ENCODE data around the gene FOXC1. TPM values are rescaled to one million over a fixed set of nuclear protein-coding genes. Genes with fewer than 3 reads are reported as not detected.

The FOXC1 gene
- total and polyA plus RNA-seq, 10 of the 15 experiments (the other 5 are each of a cell fraction or from before 2014, with no cell fraction given): 0.13 to 1.5 (median 0.48) TPM; not detected in 2

- TF ChIP-seq E4F1 (IDR thresholded peaks at IDR 0.05; ENCODE audit: borderline replicate concordance, partially characterized antibody) (no peak), NFXL1 (IDR thresholded peaks at IDR 0.05; ENCODE audit: borderline replicate concordance) (no peak), LARP7 (IDR thresholded peaks at IDR 0.05) (no peak), FOXK2 (IDR thresholded peaks at IDR 0.05) (no peak), CHD4 (IDR thresholded peaks at IDR 0.05) (no peak), MYB (IDR thresholded peaks at IDR 0.05; ENCODE audit: borderline replicate concordance, low read depth, low read length) (no peak), RFX5 (IDR thresholded peaks at IDR 0.05; ENCODE audit: low read depth, low read length) (no peak), MXI1 (IDR thresholded peaks at IDR 0.05; ENCODE audit: low read depth, low read length) (no peak), EZH2 (IDR thresholded peaks at IDR 0.05; ENCODE audit: borderline replicate concordance, control insufficient read depth, low read depth, low read length) (no peak), KDM1A (IDR thresholded peaks at IDR 0.05; ENCODE audit: borderline replicate concordance) (no peak), BCL11A (IDR thresholded peaks at IDR 0.05; ENCODE audit: low read depth, low read length) (no peak)
- TF ChIP-seq, protein P1, sequence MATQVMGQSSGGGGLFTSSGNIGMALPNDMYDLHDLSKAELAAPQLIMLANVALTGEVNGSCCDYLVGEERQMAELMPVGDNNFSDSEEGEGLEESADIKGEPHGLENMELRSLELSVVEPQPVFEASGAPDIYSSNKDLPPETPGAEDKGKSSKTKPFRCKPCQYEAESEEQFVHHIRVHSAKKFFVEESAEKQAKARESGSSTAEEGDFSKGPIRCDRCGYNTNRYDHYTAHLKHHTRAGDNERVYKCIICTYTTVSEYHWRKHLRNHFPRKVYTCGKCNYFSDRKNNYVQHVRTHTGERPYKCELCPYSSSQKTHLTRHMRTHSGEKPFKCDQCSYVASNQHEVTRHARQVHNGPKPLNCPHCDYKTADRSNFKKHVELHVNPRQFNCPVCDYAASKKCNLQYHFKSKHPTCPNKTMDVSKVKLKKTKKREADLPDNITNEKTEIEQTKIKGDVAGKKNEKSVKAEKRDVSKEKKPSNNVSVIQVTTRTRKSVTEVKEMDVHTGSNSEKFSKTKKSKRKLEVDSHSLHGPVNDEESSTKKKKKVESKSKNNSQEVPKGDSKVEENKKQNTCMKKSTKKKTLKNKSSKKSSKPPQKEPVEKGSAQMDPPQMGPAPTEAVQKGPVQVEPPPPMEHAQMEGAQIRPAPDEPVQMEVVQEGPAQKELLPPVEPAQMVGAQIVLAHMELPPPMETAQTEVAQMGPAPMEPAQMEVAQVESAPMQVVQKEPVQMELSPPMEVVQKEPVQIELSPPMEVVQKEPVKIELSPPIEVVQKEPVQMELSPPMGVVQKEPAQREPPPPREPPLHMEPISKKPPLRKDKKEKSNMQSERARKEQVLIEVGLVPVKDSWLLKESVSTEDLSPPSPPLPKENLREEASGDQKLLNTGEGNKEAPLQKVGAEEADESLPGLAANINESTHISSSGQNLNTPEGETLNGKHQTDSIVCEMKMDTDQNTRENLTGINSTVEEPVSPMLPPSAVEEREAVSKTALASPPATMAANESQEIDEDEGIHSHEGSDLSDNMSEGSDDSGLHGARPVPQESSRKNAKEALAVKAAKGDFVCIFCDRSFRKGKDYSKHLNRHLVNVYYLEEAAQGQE (IDR thresholded peaks at IDR 0.05; ENCODE audit: low read depth, low read length): no peak
Observed at GRCh38 chr6:1644516-1645060, 34.9 kb downstream of the FOXC1 start (continued).

Measured in GM12878 (cell line).